Loucy (cell line): Measurements from ENCODE around the gene SLC45A3.

Experiments
- EZH2phosphoT487 ChIP-seq: fragments of 200-600 bp; IDR thresholded peaks from 2 replicates; pipeline ENCODE4 v1.6.1; 2018; ENCODE audit warnings: antibody characterized with exemption, mild to moderate bottlenecking, moderate library complexity, borderline replicate concordance
- TF ChIP-seq, protein P1 (sequence below): fragments of 200-600 bp; sonication (generic); conservative IDR thresholded peaks from 2 replicates; pipeline ENCODE4 v1.5.1; 2014; ENCODE audit warnings: mild to moderate bottlenecking, antibody characterized with exemption, low read length

DNA sequence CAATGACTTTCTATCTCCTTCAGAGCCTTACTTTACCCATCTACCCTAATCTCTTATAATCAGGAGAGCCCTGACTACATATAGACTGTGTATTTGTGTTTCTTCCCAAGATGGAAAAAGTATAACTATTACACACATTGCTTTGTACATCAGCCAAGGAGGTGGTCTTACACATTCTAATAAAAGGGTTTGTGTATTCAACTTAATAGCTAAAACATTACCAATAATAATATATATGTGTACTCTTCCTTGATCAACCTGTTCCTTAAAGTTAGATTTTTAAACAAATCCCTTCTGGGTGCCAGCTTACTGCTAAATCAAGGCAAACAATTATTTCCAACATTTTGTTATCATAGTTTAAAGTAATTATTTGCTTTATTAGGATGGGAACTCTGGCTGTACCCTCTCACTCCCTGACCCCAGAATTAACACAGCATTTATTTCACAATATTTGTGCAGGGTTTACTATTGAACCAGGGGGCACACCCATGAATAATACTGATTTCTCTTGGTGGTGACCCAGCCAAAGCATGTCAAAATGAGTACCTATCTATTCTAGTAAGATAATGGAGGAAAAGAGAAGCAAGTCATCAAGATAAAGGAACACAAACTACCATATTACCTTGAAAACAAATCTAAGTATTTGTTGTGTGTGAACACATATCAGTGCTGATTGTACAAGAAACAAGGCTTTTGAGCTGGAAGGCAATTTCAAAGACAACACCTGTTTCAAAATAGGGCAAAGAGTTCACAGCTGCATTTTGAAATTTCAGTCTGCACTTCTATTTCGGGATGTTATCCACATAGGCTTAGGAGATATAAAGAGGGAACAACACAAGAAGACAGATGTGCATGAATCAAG is 30.1 kb upstream of the SLC45A3 start:
- TF ChIP-seq, protein P1, sequence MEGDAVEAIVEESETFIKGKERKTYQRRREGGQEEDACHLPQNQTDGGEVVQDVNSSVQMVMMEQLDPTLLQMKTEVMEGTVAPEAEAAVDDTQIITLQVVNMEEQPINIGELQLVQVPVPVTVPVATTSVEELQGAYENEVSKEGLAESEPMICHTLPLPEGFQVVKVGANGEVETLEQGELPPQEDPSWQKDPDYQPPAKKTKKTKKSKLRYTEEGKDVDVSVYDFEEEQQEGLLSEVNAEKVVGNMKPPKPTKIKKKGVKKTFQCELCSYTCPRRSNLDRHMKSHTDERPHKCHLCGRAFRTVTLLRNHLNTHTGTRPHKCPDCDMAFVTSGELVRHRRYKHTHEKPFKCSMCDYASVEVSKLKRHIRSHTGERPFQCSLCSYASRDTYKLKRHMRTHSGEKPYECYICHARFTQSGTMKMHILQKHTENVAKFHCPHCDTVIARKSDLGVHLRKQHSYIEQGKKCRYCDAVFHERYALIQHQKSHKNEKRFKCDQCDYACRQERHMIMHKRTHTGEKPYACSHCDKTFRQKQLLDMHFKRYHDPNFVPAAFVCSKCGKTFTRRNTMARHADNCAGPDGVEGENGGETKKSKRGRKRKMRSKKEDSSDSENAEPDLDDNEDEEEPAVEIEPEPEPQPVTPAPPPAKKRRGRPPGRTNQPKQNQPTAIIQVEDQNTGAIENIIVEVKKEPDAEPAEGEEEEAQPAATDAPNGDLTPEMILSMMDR: no peak
- no peak for TF ChIP-seq EZH2phosphoT487
